Stimulated activated memory B cell treated with anti-CD40 and anti-IgM and Interleukin-4, amounts not matched to agents 10 μg/mL and 1 μg/mL and 100 μg/mL, for 72 hours (primary cell): Measurements from ENCODE around the gene PTTG2.
"Not testable (repeated sequence)": the region's sequence is repeated elsewhere in the genome, so short reads cannot be mapped to it uniquely, and the experiment has no call there.

Experiments used
- ATAC-seq: fragments of 150-1000 bp; cut with Tn5 transposase; 2 replicates; pipeline ENCODE4 v1.10.0; 2021
- H3K27ac Mint-ChIP-seq: one replicate; pipeline ENCODE4 v1.8.0; 2022; ENCODE audit warnings: mild to moderate bottlenecking, mixed read lengths
- H3K27me3 Mint-ChIP-seq: one replicate; pipeline ENCODE4 v1.8.0; 2022; ENCODE audit warnings: mixed read lengths
- H3K36me3 Mint-ChIP-seq: one replicate; pipeline ENCODE4 v1.8.0; 2022; ENCODE audit warnings: mixed read lengths
- H3K4me1 Mint-ChIP-seq: one replicate; pipeline ENCODE4 v1.8.0; 2022; ENCODE audit warnings: mixed read lengths
- H3K4me3 Mint-ChIP-seq: one replicate; pipeline ENCODE4 v1.8.0; 2022; ENCODE audit warnings: mild to moderate bottlenecking, moderate library complexity, mixed read lengths
- H3K9me3 Mint-ChIP-seq: one replicate; pipeline ENCODE4 v1.8.0; 2022; ENCODE audit warnings: mixed read lengths

The PTTG2 gene

DNA sequence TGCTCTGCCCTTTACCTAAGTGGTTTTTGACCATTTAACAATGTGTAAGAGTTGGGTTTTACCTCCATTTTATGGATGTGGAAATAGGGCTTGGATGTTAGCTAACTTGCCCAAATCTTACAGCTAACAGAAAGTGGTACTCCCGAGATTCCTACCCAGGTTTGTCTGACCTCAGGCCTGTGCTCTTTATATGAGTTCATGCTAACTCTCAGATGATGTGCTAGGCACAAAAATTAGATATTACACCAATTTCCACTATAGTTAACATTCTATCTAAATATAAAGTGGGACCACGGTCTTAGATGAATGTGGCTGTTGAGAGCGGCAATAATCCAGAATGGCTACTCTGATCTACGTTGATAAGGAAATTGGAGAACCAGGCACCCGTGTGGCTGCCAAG is at the start of gene PTTG2:
PTTG2 (plus strand) TSS at position 301 of the 400 bp plus-strand sequence; CDS start at position 338, 37 bp downstream.
- H3K4me3 Mint-ChIP-seq: no peak within 1 kb of the TSS
- no peaks in the 10 kb centered on the region for H3K27me3 Mint-ChIP-seq
- ATAC-seq: no peak
- H3K4me1 Mint-ChIP-seq: peaks cover 12% of the 10 kb centered on the region
- H3K27ac Mint-ChIP-seq: no peak within 1 kb of the TSS
- no peaks in the 10 kb centered on the region for H3K9me3 Mint-ChIP-seq
- peaks cover 16% of the 10 kb centered on the region for H3K36me3 Mint-ChIP-seq

GRCh38 chr4:37914539-37914938 is 45.7 kb upstream of the PTTG2 start:
- Mint-ChIP-seq H3K9me3 (no peaks in the 10 kb centered on the region), H3K27ac (no peak overlapping the region), H3K27me3 (no peaks in the 10 kb centered on the region), H3K4me3 (no peak overlapping the region), H3K4me1 (peaks cover 8% of the 10 kb centered on the region), H3K36me3 (peaks cover 13% of the 10 kb centered on the region)
- ATAC-seq: no peak

DNA sequence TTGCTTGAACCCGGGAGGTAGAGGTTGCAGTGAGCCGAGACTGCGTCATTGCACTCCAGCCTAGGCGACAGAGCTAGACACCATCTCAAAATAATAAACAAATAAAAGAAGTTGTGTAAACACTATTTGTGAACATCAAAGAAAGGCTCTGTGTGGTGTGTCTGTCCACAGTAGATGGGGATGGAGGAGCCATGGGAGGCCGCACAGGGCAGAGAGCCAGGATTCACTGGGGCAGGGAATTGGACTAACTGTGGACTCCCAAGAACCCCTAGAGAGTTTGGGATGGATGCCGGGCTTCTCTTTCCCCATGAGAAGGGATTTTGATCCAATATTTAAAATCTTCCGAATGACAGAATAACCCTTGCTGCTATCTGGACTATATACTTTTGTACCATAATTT is 42.8 kb upstream of the PTTG2 start:
- H3K27ac Mint-ChIP-seq: no peak overlapping the region
- H3K36me3 Mint-ChIP-seq: peaks cover 24% of the 10 kb centered on the region
- H3K4me3 Mint-ChIP-seq: no peak overlapping the region

GRCh38 chr4:37918653-37919052 is 41.5 kb upstream of the PTTG2 start:
- Mint-ChIP-seq H3K36me3 (peaks cover 27% of the 10 kb centered on the region), H3K4me3 (no peak overlapping the region), H3K4me1 (peaks cover 19% of the 10 kb centered on the region), H3K27ac (no peak overlapping the region), H3K9me3 (no peaks in the 10 kb centered on the region), H3K27me3 (no peaks in the 10 kb centered on the region)
- no peak for ATAC-seq

More for the DNA sequence above, 42.8 kb upstream of the PTTG2 start:
- Mint-ChIP-seq H3K9me3 (no peaks in the 10 kb centered on the region), H3K27me3 (no peaks in the 10 kb centered on the region), H3K4me1 (peaks cover 15% of the 10 kb centered on the region)
- ATAC-seq: no peak

DNA sequence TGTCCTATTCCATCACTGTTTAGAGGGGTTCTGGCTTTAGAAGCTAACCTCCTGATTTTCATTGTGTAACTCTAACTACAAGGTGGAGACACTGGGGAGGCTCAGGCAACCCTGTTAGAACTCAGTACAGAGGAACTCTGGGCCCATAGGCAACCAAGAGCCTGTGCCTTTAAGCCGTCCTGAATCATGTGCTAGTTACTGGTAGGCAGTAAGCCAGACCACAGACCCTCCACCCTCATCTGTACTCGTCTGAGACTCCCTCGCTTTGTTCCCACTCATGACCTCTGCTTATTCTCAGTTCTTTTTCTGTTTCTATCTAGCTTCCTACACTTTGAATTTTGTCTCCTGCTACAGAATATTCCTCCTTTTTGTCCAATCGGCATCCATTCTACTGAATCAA is 37.9 kb upstream of the PTTG2 start:
- Mint-ChIP-seq H3K36me3 (peaks cover 32% of the 10 kb centered on the region), H3K27me3 (no peaks in the 10 kb centered on the region), H3K4me1 (peaks cover 25% of the 10 kb centered on the region), H3K27ac (no peak overlapping the region), H3K9me3 (no peaks in the 10 kb centered on the region), H3K4me3 (no peak overlapping the region)
- no peak for ATAC-seq

DNA sequence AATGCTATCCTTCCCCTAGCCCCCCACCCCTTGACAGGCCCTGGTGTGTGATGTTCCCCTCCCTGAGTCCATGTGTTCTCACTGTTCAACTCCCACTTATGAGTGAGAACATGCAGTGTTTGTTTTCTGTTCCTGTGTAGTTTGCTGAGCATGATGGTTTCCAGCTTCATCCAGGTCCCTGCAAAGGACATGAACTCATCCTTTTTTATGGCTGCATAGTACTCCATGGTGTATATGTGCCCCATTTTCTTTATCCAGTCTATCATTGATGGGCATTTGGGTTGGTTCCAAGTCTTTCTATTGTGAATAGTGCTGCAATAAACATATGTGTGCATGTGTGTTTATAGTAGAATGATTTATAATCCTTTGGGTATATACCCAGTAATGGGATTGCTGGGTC is 37.1 kb upstream of the PTTG2 start:
- ATAC-seq: not testable (repeated sequence)

DNA sequence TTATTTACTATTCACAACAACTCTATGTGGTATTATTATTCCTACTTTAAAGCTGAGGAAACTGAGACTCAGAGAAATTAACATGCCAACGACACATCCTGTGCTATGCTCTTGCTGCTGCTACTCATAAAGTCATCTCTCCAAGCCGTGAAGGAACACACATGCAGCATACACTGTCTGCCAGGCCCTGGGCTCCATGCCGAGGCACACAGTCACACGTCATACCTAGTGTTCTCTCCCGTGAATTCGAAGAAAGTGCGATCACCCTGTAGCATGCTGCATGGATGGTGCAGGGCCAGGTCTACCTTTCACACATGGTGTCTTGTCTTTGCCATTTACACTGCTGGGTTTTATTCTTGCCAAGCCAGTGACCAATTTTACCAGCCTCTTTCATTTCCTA is 35.3 kb upstream of the PTTG2 start:
- H3K4me3 Mint-ChIP-seq: no peak overlapping the region
- no peaks in the 10 kb centered on the region for H3K27me3 Mint-ChIP-seq
- peaks cover 34% of the 10 kb centered on the region for H3K4me1 Mint-ChIP-seq
- H3K36me3 Mint-ChIP-seq: peaks cover 37% of the 10 kb centered on the region
- H3K9me3 Mint-ChIP-seq: no peaks in the 10 kb centered on the region
- ATAC-seq: no peak
- no peak overlapping the region for H3K27ac Mint-ChIP-seq

More for the DNA sequence above, 37.1 kb upstream of the PTTG2 start:
- H3K27ac Mint-ChIP-seq, H3K27me3 Mint-ChIP-seq, H3K9me3 Mint-ChIP-seq, H3K4me3 Mint-ChIP-seq: not testable (repeated sequence)
- Mint-ChIP-seq H3K36me3 (peaks cover 32% of the 10 kb centered on the region), H3K4me1 (peaks cover 27% of the 10 kb centered on the region)

- Mint-ChIP-seq H3K9me3 (no peaks in the 10 kb centered on the region), H3K4me1 (peaks cover 20% of the 10 kb centered on the region), H3K27ac (peak overlapping the region; percentile 25), H3K36me3 (peaks cover 24% of the 10 kb centered on the region), H3K4me3 (no peak overlapping the region), H3K27me3 (no peaks in the 10 kb centered on the region)
- ATAC-seq: no peak
These were observed 32.8 kb upstream of the PTTG2 start for GRCh38 chr4:37927434-37927833.

DNA sequence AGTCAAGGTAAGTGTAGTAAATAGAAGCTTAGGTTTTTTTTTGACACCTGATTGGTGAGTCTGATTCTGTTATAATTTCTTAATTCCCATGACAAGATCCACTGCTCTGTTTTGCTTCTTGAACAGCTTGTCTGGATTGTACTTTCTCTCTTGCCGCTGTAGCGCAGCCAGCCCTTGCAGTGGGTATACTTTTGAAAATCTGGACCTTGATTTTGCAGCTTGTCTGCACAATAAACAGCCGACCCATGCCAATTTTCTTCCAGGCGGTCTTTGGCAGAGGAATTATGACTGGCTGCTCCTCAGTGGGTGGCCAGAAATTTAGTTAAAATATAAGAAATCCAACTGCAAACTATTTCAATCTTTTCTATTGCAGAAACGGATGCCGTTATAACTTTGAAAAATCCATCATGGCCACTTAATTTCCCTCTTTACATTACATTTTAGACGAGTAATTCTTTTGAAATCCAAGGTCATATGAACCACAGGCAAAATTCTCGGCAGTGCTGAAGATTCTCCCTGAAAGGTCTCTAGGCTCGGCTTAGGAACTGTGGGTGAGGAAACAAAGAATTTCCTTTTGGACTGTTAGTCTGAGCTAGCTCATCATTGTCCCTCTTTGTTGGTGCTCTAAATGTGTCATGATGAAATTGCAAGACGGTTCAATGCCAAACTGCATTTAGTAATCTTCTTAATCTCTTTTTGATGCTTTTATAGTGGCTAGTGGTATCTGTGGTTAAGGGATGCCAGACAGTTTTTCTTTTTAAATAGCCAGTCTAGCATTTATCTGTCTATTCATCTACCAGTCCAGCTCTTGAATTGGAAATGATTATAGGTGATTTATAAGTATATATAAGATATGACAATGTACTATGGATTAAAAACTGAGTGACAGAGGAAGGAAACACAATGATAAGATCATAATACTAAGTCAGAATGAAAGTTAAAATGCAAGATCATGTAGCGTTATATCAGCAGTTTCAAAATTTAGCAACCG is 31.5 kb upstream of the PTTG2 start:
- ATAC-seq: no peak
- H3K4me3 Mint-ChIP-seq: no peak overlapping the region

DNA sequence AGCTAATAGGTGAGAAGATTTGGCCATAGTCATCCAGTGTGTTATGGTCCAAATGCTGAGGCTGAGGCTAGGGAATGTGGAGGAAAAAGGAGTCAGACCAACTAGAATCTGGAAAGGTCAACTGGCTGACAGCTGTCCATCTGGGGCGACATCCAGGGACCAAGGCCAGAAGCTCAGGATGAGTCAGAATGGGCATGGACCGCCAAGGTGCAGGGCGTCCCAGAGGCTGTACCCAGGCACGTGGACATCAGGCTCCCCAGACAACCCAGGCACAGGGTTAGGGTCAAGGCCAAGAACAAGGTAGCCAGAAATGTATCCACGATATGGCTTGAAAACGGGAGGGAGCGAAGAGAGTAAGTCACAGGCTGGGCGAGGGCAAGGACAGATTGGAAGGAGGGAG is 26.1 kb upstream of the PTTG2 start:
- ATAC-seq: no peak
- H3K36me3 Mint-ChIP-seq: peaks cover 15% of the 10 kb centered on the region
- H3K27ac Mint-ChIP-seq: no peak overlapping the region
- H3K27me3 Mint-ChIP-seq: no peaks in the 10 kb centered on the region
- H3K9me3 Mint-ChIP-seq: peaks cover 6% of the 10 kb centered on the region
- H3K4me3 Mint-ChIP-seq: no peak overlapping the region
- peaks cover 15% of the 10 kb centered on the region for H3K4me1 Mint-ChIP-seq

More for the DNA sequence above, 31.5 kb upstream of the PTTG2 start:
- Mint-ChIP-seq H3K27me3 (no peaks in the 10 kb centered on the region), H3K36me3 (peaks cover 14% of the 10 kb centered on the region), H3K27ac (no peak overlapping the region), H3K4me1 (peaks cover 20% of the 10 kb centered on the region), H3K9me3 (peaks cover 2% of the 10 kb centered on the region)

DNA sequence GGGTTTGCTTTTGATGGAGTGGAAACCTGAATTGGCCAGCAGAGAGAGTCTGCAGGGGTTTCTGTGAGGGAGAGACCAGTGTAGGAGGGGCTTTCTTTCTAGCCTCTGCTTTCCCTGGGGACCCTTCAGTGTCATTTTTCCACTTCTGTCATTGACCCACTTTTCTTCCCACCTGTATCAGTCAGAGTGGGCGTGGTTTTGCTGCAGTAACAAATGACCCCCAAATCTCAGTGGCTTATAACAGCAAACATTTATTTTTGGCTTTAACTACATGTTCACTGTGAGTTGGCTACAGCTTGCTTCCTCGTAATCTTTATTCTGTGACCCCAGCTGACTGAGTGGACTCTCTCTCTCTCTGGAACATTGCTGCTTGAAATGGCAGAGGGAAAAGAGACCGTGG is 25.6 kb upstream of the PTTG2 start:
- no peak for ATAC-seq
- H3K27ac Mint-ChIP-seq: no peak overlapping the region
- H3K4me1 Mint-ChIP-seq: peaks cover 11% of the 10 kb centered on the region
- no peaks in the 10 kb centered on the region for H3K27me3 Mint-ChIP-seq
- peaks cover 14% of the 10 kb centered on the region for H3K36me3 Mint-ChIP-seq
- no peak overlapping the region for H3K4me3 Mint-ChIP-seq
- peaks cover 6% of the 10 kb centered on the region for H3K9me3 Mint-ChIP-seq

GRCh38 chr4:37935026-37935425 is 25.2 kb upstream of the PTTG2 start:
- no peaks in the 10 kb centered on the region for H3K27me3 Mint-ChIP-seq
- no peak overlapping the region for H3K4me3 Mint-ChIP-seq
- ATAC-seq: no peak
- H3K27ac Mint-ChIP-seq: no peak overlapping the region
- H3K36me3 Mint-ChIP-seq: peaks cover 10% of the 10 kb centered on the region
- H3K4me1 Mint-ChIP-seq: peaks cover 7% of the 10 kb centered on the region
- peaks cover 6% of the 10 kb centered on the region for H3K9me3 Mint-ChIP-seq

- H3K4me3 Mint-ChIP-seq: no peak overlapping the region
- no peak overlapping the region for H3K27ac Mint-ChIP-seq
- H3K9me3 Mint-ChIP-seq: peaks cover 10% of the 10 kb centered on the region
- no peaks in the 10 kb centered on the region for H3K27me3 Mint-ChIP-seq
- H3K36me3 Mint-ChIP-seq: peaks cover 15% of the 10 kb centered on the region
- no peak for ATAC-seq
- H3K4me1 Mint-ChIP-seq: peaks cover 16% of the 10 kb centered on the region
These were observed 23.2 kb upstream of the PTTG2 start for GRCh38 chr4:37936889-37937498.

DNA sequence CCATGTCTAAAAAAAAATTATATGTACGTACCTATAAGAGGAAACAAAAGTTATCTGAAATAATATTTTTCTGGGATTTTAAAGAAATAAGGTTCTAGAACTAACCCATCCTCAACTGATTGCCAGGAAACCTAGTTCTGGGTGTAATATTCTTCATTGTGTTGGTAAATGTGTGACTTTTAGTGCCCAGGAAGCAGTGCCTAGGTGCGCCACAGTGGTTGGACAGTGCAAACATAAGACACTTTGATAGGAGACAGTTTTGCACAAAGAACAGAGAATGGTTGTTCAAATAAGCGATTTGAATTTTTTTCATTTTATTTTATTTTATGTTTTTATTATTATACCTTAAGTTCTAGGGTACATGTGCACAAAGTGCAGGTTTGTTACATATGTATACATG is 22.0 kb upstream of the PTTG2 start:
- no peak overlapping the region for H3K4me3 Mint-ChIP-seq
- ATAC-seq: no peak
- no peak overlapping the region for H3K27ac Mint-ChIP-seq
- H3K4me1 Mint-ChIP-seq: peaks cover 19% of the 10 kb centered on the region
- no peaks in the 10 kb centered on the region for H3K27me3 Mint-ChIP-seq
- peaks cover 10% of the 10 kb centered on the region for H3K9me3 Mint-ChIP-seq
- peaks cover 15% of the 10 kb centered on the region for H3K36me3 Mint-ChIP-seq

DNA sequence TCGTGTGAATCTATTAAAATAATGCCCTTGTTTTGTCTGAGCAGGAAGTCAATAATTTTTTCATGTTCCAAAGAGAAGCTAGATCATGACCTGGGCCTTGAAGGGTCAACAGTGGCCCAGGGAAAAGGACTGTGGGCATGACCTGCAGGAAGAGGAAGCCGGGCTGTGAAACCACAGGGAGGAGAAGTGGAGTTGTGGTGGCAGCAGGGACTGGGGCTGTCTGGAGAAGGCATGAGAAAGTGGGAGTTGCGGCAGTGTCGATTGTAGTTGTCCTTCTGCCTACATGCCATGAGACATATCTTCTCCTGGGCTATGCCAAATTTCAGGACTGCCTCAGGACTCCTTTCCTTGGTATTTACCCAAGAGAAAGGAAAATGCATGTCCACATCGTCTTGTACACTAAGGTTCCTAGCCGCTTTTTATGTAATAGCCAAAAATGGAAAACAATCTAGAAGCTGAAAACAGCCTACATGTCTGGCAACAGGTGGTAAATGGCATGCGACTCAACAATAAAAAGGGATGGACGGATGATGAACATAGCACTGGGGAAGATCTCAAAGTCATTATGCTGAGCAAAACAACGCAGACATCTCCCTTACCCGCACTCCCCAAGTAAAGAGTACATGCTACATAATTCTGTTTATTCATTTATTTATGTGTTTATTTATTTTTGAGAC is 13.6 kb upstream of the PTTG2 start:
- peaks cover 29% of the 10 kb centered on the region for H3K4me1 Mint-ChIP-seq
- no peaks in the 10 kb centered on the region for H3K27me3 Mint-ChIP-seq
- peaks cover under 1% of the 10 kb centered on the region for H3K9me3 Mint-ChIP-seq
- no peak for ATAC-seq
- no peak overlapping the region for H3K4me3 Mint-ChIP-seq
- peaks cover 34% of the 10 kb centered on the region for H3K36me3 Mint-ChIP-seq
- peak overlapping the region; percentile 58 for H3K27ac Mint-ChIP-seq
